AG20443 (cell line): Measurements from ENCODE around the gene PHLPP1.

Source experiments
- DNase-seq: peaks from one replicate; pipeline ENCODE4 v3.0.0; 2012; ENCODE audit warnings: low spot score, mixed read lengths

The PHLPP1 gene

DNA sequence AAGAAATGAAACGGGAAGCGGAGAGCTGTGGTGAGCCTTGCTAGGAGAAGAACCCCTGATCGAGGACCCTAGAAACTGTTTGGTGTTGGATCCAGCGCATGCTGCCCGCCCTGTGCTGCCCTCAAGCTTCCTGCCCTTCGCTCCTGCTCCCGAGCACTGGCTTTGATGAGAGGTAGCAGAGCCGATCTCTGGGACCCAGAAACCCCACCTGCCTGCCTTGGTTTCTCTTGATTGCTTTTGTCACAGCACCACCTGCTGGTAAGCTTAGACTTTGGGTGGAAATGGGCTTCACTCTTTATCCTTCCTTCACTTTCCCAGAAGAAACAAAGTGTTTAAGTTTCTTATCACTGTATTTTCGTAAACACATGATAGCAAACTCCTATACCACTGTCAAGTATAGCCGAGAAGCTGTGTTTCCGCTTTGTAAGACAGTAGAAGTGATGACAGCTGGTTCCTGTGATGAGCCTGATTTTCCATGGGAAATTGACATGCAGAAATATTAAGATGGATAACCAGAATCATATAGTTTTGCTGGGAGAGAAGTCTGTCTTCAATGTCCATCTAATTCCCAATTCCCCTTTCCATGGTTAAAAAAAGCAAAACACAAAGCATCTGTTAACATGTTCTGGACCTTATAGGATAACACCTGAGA is 267.4 kb downstream of the PHLPP1 start:
- peak; percentile 76 for DNase-seq

DNA sequence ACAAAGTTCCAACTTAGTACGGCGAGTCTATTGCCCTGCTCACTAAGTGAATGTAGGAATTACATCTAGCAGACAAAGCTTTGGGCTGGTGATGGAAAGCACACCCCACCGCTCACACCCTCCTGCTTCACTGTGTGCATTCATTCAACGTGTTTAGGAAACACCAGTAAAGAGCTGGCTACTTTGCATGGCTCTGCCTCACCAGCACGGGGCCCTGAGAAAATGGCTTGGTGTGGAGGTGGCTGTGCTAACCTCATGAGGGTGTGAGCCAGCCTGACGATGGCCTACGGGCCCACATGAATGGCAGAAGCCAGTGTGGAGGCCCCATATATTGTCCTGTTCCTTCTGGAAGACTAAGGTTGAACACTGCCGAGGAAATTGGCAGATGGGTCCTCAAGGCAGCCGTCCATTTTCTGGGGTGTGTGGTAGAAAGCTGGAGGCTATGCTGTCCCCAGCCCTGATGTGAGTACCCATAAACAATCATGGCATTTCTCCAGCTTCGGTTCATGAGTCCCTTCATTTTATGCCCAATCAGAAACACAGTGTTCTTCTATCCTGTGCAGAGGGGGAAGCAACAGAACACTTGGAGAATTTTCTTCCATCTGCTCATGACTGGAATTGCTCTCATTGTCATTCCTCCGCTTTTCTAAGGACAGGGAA is 269.4 kb downstream of the PHLPP1 start:
- DNase-seq = no peak

- DNase-seq = no peak
These were observed 271.1 kb downstream of the PHLPP1 start for GRCh38 chr18:62986490-62986889.

DNA sequence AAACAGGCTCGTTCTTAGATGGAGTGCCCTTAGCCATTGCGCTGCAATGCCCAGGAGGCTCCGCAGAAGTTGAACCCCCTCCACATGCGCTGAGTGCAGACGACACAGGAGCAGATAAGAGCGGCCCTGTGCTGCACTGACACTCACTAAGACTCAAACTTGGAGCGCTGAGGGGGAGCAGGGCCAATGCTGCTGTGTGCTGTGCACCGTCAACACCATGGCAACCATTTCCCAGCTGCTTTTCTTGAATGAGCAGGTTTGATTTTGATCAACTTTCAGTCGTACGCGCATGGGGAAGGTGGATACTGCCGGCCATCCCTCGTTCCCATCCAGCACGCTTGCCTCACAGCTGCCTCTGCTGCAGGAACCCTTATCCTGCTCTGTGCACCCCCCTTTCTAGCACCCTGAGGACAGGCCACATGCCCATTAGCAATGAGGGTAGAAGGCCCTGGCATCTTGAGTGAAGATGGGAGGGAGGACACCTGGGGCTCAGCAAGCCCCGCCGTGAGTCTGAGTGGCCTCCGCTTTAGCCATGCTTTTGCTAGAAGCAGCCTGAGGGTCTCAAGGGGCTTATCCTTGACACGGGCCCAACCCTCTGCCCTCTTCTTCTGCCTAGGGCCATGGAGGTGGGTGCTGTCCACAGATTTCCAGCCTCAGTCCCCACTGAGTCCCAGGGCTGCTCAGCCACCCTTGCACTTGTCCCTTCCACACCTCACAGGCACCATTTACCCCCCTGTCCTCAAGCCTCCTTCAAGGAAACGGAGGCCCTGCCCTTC is 271.9 kb downstream of the PHLPP1 start:
- no peak for DNase-seq

- no peak for DNase-seq
These were observed 272.5 kb downstream of the PHLPP1 start for GRCh38 chr18:62987859-62988258.

- no peak for DNase-seq
These were observed 273.1 kb downstream of the PHLPP1 start for GRCh38 chr18:62988471-62988870.

- DNase-seq = no peak
These were observed 273.9 kb downstream of the PHLPP1 start for GRCh38 chr18:62989195-62989594.

- no peak for DNase-seq
These were observed 275.3 kb downstream of the PHLPP1 start for GRCh38 chr18:62990653-62991052.

DNA sequence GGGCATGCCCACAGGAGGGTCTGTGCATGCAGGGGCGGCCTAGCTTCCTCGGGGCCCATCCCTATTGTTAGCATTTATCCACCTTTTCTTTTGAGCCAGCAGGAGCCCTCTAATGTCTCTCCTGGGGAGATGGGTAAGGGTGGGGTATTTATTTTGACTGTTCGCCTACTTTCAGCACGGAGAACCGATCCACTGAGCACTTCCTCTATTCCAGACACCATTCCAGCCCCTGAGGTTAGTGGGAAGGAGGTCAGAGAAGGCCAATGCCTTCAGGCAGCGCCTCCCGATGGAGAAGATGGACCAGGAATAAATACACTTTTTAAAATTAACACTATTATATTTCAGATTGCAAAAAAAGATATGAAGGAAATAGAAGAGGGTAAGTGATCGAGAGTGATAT is 276.0 kb downstream of the PHLPP1 start:
- DNase-seq = no peak

DNA sequence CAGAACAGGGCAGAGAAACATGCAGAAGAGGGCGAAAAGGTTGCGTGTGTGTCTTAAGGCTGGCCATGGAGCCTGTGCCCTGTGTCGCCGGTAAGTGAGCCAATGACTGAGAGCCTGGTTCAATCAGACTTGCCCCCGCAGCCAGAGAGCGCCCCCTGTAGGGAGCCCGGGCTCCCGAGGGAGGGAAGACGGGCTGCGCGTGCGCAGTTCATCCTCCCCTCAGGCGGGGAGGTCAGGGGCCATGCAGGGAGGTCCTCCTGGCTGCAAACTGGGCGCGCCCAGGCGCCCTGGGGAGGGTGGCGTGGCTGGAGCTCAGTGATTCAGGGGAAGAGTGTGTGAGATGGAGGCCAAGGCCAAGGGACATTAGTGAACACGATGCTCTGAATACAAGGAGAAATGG is 276.6 kb downstream of the PHLPP1 start:
- DNase-seq = no peak

GRCh38 chr18:62992877-62993365 is 277.6 kb downstream of the PHLPP1 start:
- DNase-seq = no peak

GRCh38 chr18:62996566-62996965 is 281.2 kb downstream of the PHLPP1 start:
- DNase-seq = no peak

- no peak for DNase-seq
These were observed 281.7 kb downstream of the PHLPP1 start for GRCh38 chr18:62997076-62997475.

- DNase-seq = no peak
These were observed 283.1 kb downstream of the PHLPP1 start for GRCh38 chr18:62998443-62998842.

- peak; percentile 91 for DNase-seq
These were observed 284.1 kb downstream of the PHLPP1 start for GRCh38 chr18:62999392-62999791.

- DNase-seq = no peak
These were observed 284.6 kb downstream of the PHLPP1 start for GRCh38 chr18:62999921-63000320.

DNA sequence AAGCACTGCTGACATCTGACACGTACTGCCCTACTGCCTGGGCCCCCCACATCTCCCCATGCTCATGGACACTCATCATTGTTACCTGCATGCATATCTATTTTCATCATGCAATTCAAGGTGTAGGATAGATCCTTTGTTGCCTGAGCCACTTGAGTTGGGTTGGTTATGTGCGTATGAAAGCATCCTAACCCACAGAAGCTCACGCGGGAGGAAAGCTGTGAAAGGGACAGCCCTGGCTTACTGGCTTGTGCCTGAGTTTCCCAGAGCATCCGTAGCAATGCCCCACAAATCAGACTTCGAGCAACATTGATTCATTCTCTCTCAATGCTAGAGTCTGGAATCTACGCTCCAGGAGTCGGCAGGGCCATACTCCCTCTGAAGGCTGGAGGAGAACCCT is 285.5 kb downstream of the PHLPP1 start:
- DNase-seq = no peak

DNA sequence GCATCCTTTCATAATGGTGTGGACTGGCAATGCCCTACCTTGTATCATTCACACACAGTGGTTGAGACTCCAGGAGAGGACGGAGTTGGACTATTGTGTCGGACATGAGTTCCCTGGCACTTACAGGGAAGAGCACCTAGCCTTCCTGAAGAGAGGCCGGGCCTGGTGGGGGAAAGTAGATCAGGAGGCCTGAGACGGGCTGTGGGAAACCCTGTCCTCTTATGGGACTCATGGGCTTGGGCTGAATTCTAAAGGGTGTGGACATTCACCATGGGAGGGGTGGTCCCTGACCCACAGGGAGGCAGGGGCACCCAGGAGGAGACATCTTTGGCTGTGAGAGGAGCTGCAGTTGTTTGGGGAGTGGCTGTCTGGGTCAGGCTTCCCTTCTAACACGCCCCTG is 286.5 kb downstream of the PHLPP1 start:
- no peak for DNase-seq

- no peak for DNase-seq
These were observed 287.0 kb downstream of the PHLPP1 start for GRCh38 chr18:63002305-63002704.

GRCh38 chr18:63002803-63003445 is 287.6 kb downstream of the PHLPP1 start:
- DNase-seq = no peak

- DNase-seq = no peak
These were observed 288.6 kb downstream of the PHLPP1 start for GRCh38 chr18:63003899-63004298.

- DNase-seq = no peak
These were observed 289.2 kb downstream of the PHLPP1 start for GRCh38 chr18:63004466-63005089.
